Neural cell (in vitro differentiated cells): Measurements from ENCODE around the gene KIRREL2.

Experiments used
- POLR2AphosphoS5 ChIP-seq: IDR thresholded peaks from 2 replicates; pipeline ENCODE4 v1.6.1; 2012
- RAD21 ChIP-seq: fragments of 450-650 bp; conservative IDR thresholded peaks from 2 replicates; pipeline ENCODE4 v1.6.1; 2014; ENCODE audit warnings: antibody characterized with exemption, mild to moderate bottlenecking, moderate library complexity
- TAF1 ChIP-seq: IDR thresholded peaks from 2 replicates; pipeline ENCODE4 v1.6.1; 2012; ENCODE audit warnings: low read depth
- TF ChIP-seq, protein P1 (sequence below): fragments of 450-650 bp; IDR thresholded peaks from 2 replicates; pipeline ENCODE4 v1.5.1; 2014; ENCODE audit warnings: antibody characterized with exemption, mild to moderate bottlenecking, moderate library complexity; ENCODE audit not compliant: poor library complexity, severe bottlenecking

- TF ChIP-seq TAF1 (no peak), RAD21 (no peak), POLR2AphosphoS5 (no peak)
- TF ChIP-seq, protein P1, sequence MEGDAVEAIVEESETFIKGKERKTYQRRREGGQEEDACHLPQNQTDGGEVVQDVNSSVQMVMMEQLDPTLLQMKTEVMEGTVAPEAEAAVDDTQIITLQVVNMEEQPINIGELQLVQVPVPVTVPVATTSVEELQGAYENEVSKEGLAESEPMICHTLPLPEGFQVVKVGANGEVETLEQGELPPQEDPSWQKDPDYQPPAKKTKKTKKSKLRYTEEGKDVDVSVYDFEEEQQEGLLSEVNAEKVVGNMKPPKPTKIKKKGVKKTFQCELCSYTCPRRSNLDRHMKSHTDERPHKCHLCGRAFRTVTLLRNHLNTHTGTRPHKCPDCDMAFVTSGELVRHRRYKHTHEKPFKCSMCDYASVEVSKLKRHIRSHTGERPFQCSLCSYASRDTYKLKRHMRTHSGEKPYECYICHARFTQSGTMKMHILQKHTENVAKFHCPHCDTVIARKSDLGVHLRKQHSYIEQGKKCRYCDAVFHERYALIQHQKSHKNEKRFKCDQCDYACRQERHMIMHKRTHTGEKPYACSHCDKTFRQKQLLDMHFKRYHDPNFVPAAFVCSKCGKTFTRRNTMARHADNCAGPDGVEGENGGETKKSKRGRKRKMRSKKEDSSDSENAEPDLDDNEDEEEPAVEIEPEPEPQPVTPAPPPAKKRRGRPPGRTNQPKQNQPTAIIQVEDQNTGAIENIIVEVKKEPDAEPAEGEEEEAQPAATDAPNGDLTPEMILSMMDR = no peak
Observed at GRCh38 chr19:35883882-35884281, 27.2 kb downstream of the KIRREL2 start.
